ENCODE results near the gene C1orf174. TPM values are rescaled to one million over a fixed set of nuclear protein-coding genes. Genes with fewer than 3 reads are reported as not detected.

C1orf174 gene
- total RNA-seq, 6 experiments from 2014 or later, result 9.7 to 20.9 (median 11.1) TPM

DNA sequence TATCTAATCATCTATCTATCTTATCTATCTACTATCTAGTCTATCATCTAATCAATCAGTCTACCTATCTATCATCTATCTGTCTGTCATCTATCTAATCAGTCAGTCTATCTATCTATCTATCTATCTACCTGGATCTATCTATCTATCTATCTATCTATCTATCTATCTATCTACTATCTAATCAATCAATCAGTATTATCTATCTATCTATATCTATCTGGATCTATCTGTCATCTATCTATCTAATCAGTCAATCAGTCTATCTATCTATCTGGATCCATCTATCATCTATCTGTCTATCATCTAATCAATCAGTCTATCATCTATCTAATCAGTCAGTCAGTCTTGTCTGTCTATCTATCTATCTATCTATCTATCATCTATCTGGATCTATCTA lies 26.9 kb upstream of the C1orf174 start:
- ATAC-seq (no peak), DNase-seq (no peak)
- intact Hi-C loops (cut with DNase I), result no loop called here
- no peak overlapping the region for H3K4me3 ChIP-seq
- no peaks in the 10 kb centered on the region for H3K4me1 ChIP-seq
- no peaks in the 10 kb centered on the region for H3K27me3 ChIP-seq
- no peak overlapping the region for H3K27ac ChIP-seq
- H3K9me3 ChIP-seq, result no peaks in the 10 kb centered on the region
- no peak for TF ChIP-seq POLR2A (IDR thresholded peaks at IDR 0.05)
- TF ChIP-seq, protein P1, sequence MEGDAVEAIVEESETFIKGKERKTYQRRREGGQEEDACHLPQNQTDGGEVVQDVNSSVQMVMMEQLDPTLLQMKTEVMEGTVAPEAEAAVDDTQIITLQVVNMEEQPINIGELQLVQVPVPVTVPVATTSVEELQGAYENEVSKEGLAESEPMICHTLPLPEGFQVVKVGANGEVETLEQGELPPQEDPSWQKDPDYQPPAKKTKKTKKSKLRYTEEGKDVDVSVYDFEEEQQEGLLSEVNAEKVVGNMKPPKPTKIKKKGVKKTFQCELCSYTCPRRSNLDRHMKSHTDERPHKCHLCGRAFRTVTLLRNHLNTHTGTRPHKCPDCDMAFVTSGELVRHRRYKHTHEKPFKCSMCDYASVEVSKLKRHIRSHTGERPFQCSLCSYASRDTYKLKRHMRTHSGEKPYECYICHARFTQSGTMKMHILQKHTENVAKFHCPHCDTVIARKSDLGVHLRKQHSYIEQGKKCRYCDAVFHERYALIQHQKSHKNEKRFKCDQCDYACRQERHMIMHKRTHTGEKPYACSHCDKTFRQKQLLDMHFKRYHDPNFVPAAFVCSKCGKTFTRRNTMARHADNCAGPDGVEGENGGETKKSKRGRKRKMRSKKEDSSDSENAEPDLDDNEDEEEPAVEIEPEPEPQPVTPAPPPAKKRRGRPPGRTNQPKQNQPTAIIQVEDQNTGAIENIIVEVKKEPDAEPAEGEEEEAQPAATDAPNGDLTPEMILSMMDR (IDR thresholded peaks at IDR 0.05), result no peak
- H3K36me3 ChIP-seq, result no peaks in the 10 kb centered on the region

DNA sequence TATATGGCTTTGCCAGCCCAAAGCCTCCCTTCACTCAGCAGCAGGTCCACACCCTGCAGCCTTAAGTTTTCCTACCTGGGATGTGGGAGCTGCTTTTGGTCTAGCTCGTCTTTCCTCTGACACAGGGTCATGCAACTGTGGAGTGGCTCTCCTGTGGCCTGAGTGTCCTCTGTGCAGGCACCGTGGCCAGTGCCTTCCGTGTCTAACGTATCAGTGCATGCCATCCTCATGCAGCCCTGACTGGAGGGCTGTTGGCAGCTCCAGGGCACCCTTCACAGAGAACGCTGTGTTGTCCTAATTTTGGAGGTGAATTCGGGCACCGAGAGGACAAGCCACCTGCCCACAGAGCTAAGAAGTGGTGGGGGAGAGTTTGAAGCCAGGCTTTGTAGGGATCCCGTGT lies 25.7 kb upstream of the C1orf174 start:
- Histone ChIP-seq H3K27ac (no peak overlapping the region), H3K4me3 (no peak overlapping the region), H3K9me3 (no peaks in the 10 kb centered on the region), H3K27me3 (no peaks in the 10 kb centered on the region), H3K4me1 (no peaks in the 10 kb centered on the region), H3K36me3 (no peaks in the 10 kb centered on the region)
- intact Hi-C loops (cut with DNase I), result no loop called here
- ATAC-seq, result no peak
- WGBS (ENCODE audit: insufficient coverage, low coverage, low lambda C conversion rate, missing lambda C conversion rate), result no CpG with 5 or more reads among the region's 8 CpGs
- TF ChIP-seq, protein P1 (IDR thresholded peaks at IDR 0.05), result no peak
- TF ChIP-seq POLR2A (IDR thresholded peaks at IDR 0.05), result no peak
- no peak for DNase-seq

DNA sequence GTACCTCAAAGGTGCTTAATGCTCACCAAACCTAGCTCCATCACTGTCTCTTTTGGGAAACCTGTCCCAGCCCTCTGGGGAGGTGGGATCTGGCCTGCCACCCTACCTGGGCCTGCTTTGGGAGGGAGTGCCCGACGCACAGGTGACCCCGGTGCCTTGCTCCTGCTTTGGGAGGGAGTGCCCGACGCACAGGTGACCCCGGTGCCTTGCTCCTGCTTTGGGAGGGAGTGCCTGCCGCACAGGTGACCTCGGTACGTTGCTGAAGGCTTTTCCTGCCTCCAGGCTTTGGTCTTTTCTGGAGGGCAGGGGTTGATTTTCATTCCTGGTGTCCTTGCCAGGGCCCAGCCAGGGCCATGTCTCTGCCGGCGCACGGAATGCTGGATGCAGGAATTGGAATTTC lies 25.2 kb upstream of the C1orf174 start:
- Histone ChIP-seq H3K36me3 (no peaks in the 10 kb centered on the region), H3K4me1 (no peaks in the 10 kb centered on the region), H3K4me3 (no peak overlapping the region), H3K27me3 (no peaks in the 10 kb centered on the region), H3K27ac (no peak overlapping the region), H3K9me3 (no peaks in the 10 kb centered on the region)
- ATAC-seq (no peak), DNase-seq (peak in 1 of 3 donors; percentile 27)
- 27% methylated on average over 2 of the region's 12 CpGs for WGBS (ENCODE audit: insufficient coverage, low coverage, low lambda C conversion rate, missing lambda C conversion rate)
- TF ChIP-seq, protein P1 (IDR thresholded peaks at IDR 0.05), result no peak
- no peak for TF ChIP-seq POLR2A (IDR thresholded peaks at IDR 0.05)
- intact Hi-C loops (cut with DNase I), result no loop called here

DNA sequence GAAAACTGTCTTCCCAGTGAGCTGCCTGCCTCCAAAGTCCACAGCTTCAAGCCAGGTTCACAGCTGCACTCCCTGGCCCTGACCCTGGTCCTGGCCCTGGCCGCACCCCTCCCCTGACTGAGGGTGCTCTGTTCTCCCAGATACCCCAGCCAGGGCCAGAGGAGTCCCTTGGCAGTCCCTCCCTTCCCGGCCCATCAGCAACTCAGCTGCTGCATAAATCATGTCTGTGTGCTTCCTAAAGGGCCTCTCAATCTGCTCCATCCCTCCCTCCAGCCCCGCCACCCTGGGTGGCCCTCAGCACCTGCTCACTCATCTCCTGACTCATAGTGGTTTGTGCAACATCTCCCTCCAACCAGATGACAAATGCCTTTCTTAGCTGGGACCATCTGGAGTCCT lies 24.8 kb upstream of the C1orf174 start:
- DNase-seq (peak in 1 of 3 donors; percentile 37), ATAC-seq (no peak)
- intact Hi-C loops (cut with DNase I), result no loop called here
- Histone ChIP-seq H3K27ac (no peak overlapping the region), H3K36me3 (no peaks in the 10 kb centered on the region), H3K4me3 (no peak overlapping the region), H3K27me3 (no peaks in the 10 kb centered on the region), H3K9me3 (no peaks in the 10 kb centered on the region), H3K4me1 (no peaks in the 10 kb centered on the region)
- no peak for TF ChIP-seq POLR2A (IDR thresholded peaks at IDR 0.05)
- TF ChIP-seq, protein P1 (IDR thresholded peaks at IDR 0.05), result no peak
- 33% methylated on average over 1 of the region's 3 CpGs for WGBS (ENCODE audit: insufficient coverage, low coverage, low lambda C conversion rate, missing lambda C conversion rate)

DNA sequence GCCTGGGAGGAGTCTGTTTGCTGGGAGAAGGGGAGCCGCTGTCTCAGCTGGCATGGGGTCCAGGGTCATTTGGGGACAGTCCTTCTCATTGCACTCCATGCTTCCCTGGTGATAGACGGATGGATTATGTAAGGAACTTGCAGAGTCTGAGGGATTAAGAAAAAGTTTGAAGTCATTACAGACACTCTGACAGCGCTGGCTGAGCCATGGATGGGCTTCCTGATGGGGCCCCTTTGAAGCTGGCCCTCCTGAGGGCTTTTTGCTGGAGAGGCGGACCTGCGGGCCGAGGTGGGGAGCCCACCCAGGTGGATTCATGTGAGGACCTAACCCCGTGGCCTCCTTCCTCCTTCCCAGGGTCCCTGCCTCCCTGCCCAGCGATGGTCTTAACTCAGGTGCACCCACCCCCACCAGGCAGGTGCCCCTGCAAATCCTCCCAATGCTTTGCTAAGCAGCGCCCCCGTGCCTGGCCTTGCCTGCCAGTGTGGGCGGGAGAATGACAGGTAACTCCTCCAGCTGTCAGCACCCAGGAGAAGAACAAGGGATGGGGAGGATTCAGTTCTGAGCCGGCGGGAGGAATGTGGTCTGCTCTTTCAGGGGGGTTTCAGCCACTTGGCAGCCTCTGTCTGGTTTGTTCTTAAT lies 24.2 kb upstream of the C1orf174 start:
- H3K27me3 ChIP-seq, result no peaks in the 10 kb centered on the region
- no peak for ATAC-seq
- no peaks in the 10 kb centered on the region for H3K36me3 ChIP-seq
- peak in 1 of 3 donors; percentile 32 for DNase-seq
- 20% methylated on average over 6 of the region's 13 CpGs for WGBS (ENCODE audit: insufficient coverage, low coverage, low lambda C conversion rate, missing lambda C conversion rate)
- H3K4me1 ChIP-seq, result no peaks in the 10 kb centered on the region
- H3K4me3 ChIP-seq, result no peak overlapping the region
- no peak overlapping the region for H3K27ac ChIP-seq
- TF ChIP-seq POLR2A (IDR thresholded peaks at IDR 0.05), result no peak
- TF ChIP-seq, protein P1 (IDR thresholded peaks at IDR 0.05), result no peak
- no peaks in the 10 kb centered on the region for H3K9me3 ChIP-seq
- intact Hi-C loops (cut with DNase I), result no loop called here
